ENCODE measurements around the gene ZFHX2.

ZFHX2 gene

DNA sequence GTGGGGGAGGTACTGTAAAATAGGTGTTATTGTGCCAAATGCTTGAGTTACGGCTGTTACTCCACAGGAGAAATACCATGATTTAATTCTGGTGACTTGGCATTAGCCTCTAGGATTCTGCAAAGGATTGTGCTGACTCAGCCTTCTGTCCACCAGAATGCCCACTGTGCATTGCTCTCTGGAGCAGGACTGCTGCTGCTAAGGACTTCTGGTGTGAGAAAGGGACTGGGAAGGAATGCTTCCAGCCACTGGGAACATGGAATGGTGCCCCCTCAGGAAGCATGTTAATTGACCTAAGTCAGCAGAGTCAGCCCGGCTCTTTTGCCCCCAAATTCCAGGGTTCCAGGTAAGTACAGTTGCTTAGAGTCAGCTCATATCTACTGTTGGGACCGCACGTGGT lies 32.9 kb downstream of the ZFHX2 start:
- no peak for DNase-seq (ENCODE audit: low spot score)

GRCh38 chr14:23517650-23518326 lies 33.8 kb downstream of the ZFHX2 start:
- no peak for DNase-seq (ENCODE audit: low spot score)

DNA sequence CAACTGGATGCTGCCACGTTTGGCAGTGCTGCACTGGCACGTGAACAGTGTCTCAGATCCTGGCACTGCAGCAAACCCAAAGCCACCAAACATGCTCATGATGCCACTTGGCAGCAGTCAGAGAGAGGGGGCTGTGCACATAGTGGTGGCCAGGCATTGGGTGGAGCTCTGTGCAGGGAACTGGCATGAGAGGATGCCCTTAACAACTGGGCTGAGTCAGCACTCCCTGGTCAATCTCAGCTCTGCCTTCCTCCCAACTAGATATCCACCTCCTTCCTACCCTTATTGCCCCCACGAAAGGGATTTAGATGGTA lies 37.0 kb downstream of the ZFHX2 start:
- no peak for DNase-seq (ENCODE audit: low spot score)

GRCh38 chr14:23513818-23514643 lies 37.5 kb downstream of the ZFHX2 start:
- no peak for DNase-seq (ENCODE audit: low spot score)

DNA sequence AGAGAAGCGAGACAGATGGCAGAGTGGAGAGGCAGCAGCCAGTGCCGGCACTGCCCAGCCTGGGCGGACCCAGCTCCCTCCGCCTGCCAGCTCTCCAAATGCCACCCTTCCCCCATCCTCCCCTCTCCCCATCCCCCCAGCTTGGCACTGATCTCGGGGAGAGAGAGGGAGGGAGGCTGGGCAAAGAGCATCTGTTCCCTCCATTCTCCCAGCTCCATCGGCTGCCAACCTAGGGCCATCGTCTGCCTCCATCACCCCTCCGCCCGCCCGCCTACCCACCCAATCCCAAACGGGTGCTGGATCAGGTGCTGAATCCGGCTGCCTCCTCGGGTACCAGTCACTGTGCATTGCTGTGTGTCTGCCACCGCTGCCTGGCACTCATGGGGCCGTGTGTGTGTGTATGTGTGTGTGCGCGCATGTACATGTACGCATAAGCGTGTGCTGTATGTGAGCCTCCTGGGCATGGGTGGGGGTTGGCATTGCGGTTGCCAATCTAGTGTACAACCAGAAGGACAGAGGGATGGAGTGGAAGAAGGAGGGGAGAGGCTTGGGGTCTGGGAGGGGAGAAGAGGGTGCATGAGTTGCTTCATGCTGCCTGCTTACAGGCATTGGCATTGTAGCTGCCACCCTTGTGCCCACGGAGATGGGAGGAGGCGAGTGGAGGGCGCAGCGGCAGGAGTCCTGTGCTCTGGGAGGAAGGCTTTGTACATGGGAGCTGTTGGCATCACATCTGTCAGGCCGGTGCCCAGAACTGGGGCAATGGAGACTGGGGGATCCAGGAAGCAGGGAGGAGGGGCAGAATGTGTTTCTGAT lies 38.4 kb downstream of the ZFHX2 start:
- no peak for DNase-seq (ENCODE audit: low spot score)

DNA sequence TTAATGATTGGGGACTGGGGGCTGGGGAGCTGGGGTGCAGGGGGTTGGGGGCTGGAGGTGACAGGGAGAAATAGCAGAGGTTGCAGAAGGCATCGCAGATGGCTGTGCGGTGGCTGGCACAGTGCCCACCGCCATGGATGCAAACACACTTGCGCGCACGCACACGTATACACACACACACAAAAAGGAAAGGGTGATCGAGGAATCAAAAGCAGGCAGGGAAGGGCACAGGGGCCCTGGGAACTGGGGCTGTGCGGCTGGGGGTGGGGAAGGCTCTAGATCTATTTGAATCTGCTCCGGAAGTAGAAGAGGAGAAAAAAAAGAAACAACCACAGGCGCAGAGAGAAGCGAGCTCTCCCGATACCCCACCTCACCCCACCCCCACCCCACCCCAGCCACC lies 39.4 kb downstream of the ZFHX2 start:
- no peak for DNase-seq (ENCODE audit: low spot score)

GRCh38 chr14:23494223-23494622 lies 57.3 kb downstream of the ZFHX2 start:
- DNase-seq (ENCODE audit: low spot score) = no peak

DNA sequence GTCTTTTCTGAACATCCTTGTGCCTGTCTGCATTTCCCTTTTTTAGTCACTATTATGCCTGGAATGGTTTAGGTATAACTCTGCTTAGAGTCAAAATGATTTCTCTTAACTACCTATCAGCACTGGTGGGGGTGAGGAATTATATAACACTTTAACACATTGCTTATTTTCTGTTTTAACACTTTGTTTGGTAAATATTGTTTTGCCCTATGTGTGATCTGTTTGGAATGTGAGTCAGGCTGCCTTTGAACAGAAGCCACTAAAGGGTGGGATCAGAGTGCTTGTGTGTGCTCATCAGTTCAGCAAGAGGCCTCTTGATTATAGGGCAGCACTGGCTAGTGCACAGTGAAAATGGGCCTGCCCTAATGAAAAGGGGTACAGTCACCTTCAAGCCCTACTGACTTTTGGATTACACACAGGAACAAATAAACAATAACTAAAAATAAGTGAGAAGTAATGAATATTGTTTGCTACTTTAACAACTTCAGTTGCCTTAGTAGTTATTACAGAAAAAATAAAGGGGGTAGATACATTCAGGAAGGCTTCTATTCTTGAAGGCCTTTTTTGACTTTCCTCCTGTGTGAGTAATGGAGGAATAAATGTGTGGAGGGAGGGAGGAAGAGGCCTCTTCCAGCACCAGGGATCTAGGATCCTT lies 58.8 kb downstream of the ZFHX2 start:
- DNase-seq (ENCODE audit: low spot score) = no peak

DNA sequence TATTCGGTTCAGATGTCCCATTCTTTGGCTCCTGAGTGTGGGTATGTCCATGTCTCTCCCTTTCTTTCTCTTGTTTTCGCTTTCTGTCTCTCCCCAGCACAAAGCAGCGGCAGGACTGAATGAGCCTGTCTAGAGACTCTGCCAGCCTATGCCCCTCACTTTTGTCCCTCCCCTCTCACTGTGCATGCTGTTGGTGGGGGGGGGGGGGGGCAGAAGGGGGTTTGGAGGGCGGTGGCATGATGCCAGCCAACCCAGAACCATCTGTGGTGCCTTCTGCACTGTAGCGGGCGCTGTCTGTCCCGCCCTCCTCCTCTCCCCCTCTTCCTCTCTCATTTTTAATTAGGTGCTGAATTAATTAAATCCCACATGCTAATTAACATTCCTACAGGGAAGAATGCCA lies 64.3 kb downstream of the ZFHX2 start:
- no peak for DNase-seq (ENCODE audit: low spot score)

DNA sequence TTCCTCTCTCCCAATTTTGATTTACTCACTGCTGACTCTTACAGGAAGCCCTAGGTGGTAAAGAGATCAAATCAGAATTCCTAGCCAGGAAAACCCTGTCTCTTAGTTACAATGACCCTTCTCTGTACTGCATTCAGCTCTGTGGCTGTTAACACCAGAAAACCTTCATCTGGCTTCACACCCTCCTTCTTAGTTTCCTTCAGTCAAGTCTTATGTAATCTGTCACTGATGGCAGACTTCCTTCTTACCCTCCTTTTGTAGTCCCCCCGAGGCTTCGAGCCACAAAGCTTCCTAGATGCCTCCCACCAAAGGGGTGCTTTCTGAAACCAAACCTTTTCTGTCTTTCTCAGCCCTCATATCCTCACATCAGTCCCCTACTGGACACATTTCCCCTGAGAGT lies 65.5 kb downstream of the ZFHX2 start:
- DNase-seq (ENCODE audit: low spot score) = no peak

- DNase-seq (ENCODE audit: low spot score) = no peak
These were observed 66.2 kb downstream of the ZFHX2 start for GRCh38 chr14:23485326-23485725.

- peak; percentile 60 for DNase-seq (ENCODE audit: low spot score)
These were observed 68.2 kb downstream of the ZFHX2 start for GRCh38 chr14:23483236-23483854.

DNA sequence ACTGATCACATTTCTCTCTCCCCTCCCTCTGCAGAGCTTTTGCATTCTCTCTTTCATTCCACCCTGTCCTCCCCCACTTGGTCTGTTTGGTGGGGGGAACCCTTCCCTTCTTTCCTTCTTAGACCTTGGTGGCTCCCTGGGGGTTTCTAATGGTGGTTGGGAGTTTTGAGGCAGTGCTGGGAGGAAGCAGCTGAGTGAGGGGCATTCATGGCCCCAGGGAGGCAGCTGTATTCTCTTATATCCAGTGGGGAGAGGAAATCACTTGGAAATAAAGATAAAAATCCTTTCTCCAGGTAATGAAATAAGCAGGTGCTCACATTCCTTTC lies 68.8 kb downstream of the ZFHX2 start:
- DNase-seq (ENCODE audit: low spot score) = no peak

DNA sequence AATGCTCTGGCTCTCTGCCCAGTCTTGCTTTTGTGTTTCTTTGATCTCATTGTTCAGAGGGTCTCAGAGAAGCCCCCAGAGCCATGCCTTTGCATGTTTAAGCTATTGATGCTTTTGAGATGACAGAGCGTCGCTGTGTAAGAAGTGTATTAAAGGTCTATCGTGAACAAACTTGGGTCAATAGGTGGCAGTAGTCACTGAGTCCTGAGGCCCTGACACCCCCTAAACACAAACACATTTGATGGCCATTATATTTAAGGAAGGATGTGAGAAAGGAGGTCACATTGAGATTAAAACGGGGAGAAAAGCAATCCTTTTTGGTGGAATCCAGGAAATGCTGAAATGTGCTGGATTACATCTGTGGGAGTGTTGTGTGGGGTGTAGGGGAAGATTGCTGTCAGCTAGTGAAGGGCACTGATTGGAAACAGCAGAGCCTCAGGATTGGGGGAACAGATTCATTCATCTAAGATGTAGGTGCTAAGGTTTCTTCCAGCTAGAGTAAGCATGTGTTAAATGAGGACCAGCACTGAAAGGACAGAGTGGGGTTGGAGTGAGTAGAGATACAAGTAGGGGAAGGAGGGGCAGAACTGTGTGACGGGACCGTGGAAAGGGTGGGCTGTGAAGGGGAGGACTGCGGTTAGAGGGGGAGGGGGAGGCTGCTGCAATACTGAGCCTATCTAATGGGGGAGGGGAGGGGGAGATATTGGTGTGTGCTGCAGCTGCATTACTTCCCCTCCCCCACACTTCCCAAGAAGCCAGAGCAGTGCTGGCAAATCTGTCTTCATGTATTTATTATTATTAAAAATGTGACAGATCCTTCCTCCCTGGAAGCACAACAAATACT lies 69.4 kb downstream of the ZFHX2 start:
- peak; percentile 11 for DNase-seq (ENCODE audit: low spot score)

DNA sequence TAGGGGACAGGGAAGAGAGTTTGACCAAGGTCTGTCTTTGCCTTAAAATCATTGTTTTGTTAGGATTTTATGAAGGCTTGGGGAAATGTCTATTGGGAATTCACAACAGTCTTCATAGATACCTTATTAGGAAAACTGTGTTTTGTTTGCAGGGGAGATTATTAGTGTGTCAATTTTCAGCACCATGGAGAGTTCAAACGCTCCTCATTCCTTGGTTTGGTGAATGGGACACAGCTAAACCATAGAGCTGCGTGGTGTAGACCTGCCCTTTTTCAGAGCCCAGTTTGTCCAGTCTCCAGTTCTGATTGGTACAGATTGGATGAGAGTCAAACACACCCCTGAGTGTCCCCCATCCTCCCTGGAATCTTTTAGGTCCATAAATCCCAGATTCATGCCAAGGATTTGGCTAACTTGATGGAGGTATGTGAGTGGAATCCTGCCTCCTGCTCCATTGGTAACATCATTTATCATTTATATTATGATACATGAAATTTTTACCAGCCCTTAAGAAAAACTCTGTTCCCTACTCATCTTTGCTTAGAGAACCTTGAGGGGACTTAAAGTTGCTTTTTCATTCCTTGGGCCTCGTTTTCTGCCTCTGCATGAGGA lies 70.1 kb downstream of the ZFHX2 start:
- no peak for DNase-seq (ENCODE audit: low spot score)

GRCh38 chr14:23478109-23478759 lies 73.3 kb downstream of the ZFHX2 start:
- peak; percentile 86 for DNase-seq (ENCODE audit: low spot score)

- no peak for DNase-seq (ENCODE audit: low spot score)
These were observed 80.6 kb downstream of the ZFHX2 start for GRCh38 chr14:23470947-23471346.

Measured in NAMALWA (cell line).